ENCODE measurements around the gene FAR2.

The FAR2 gene

DNA sequence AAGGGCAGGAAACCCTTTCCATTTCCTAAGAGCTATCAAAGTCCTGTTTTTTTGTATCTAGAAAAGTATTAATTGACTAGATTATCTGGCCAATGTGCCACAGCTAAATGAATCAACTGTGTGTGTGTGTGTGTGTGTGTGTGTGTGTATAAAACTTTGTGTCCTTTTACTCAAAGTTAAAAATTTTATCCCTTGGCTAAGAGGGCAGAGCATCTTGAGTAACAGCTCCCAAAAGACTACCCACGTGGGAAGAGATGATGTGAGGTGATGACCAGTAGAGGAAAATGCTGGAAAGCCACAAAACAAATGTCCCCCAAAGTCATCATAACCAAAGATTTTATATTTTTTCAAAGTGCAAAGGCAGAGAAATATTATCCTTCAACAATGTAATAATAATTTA is 90.3 kb downstream of the FAR2 start:
- H3F3A ChIP-seq (ENCODE audit: insufficient read depth, low read length) = no peaks in the 10 kb centered on the region
- H3K9ac ChIP-seq (ENCODE audit: low read length) = no peak overlapping the region
- no peak overlapping the region for H3K4me2 ChIP-seq (ENCODE audit: low read length)
- no peaks in the 10 kb centered on the region for H3K4me1 ChIP-seq (ENCODE audit: insufficient read depth, low read length, severe bottlenecking)
- no peak overlapping the region for H3K4me3 ChIP-seq (ENCODE audit: low read depth, low read length, poor library complexity, severe bottlenecking)
- no peaks in the 10 kb centered on the region for H3K27me3 ChIP-seq (ENCODE audit: insufficient read depth, low read length)
- H3K27ac ChIP-seq (ENCODE audit: low read depth, low read length, poor library complexity, severe bottlenecking) = no peak overlapping the region
- no peaks in the 10 kb centered on the region for H3K36me3 ChIP-seq (ENCODE audit: insufficient read depth, low read length)
- no peaks in the 10 kb centered on the region for H3K79me2 ChIP-seq (ENCODE audit: insufficient read depth, low read length)
- no peak overlapping the region for H2AFZ ChIP-seq (ENCODE audit: low read length)
- no peak for TF ChIP-seq EZH2 (IDR thresholded peaks at IDR 0.05; ENCODE audit: borderline replicate concordance, low read length)
- TF ChIP-seq CTCF (IDR thresholded peaks at IDR 0.05; ENCODE audit: low read length) = no peak
- no peaks in the 10 kb centered on the region for H3K9me2 ChIP-seq (ENCODE audit: low read depth, low read length)
- no peaks in the 10 kb centered on the region for H3K9me3 ChIP-seq (ENCODE audit: low read length)
- H4K20me1 ChIP-seq (ENCODE audit: insufficient read depth, low read length) = no peaks in the 10 kb centered on the region

- no peaks in the 10 kb centered on the region for H4K20me1 ChIP-seq (ENCODE audit: insufficient read depth, low read length)
- H3K4me1 ChIP-seq (ENCODE audit: insufficient read depth, low read length, severe bottlenecking) = no peaks in the 10 kb centered on the region
- TF ChIP-seq EZH2 (IDR thresholded peaks at IDR 0.05; ENCODE audit: borderline replicate concordance, low read length) = no peak
- no peak for TF ChIP-seq CTCF (IDR thresholded peaks at IDR 0.05; ENCODE audit: low read length)
- no peaks in the 10 kb centered on the region for H3F3A ChIP-seq (ENCODE audit: insufficient read depth, low read length)
- no peak overlapping the region for H3K4me3 ChIP-seq (ENCODE audit: low read depth, low read length, poor library complexity, severe bottlenecking)
- no peaks in the 10 kb centered on the region for H3K27me3 ChIP-seq (ENCODE audit: insufficient read depth, low read length)
- no peaks in the 10 kb centered on the region for H3K9me2 ChIP-seq (ENCODE audit: low read depth, low read length)
- no peaks in the 10 kb centered on the region for H3K36me3 ChIP-seq (ENCODE audit: insufficient read depth, low read length)
- no peak overlapping the region for H3K9ac ChIP-seq (ENCODE audit: low read length)
- H3K9me3 ChIP-seq (ENCODE audit: low read length) = no peaks in the 10 kb centered on the region
- H2AFZ ChIP-seq (ENCODE audit: low read length) = no peak overlapping the region
- no peak overlapping the region for H3K4me2 ChIP-seq (ENCODE audit: low read length)
- H3K79me2 ChIP-seq (ENCODE audit: insufficient read depth, low read length) = no peaks in the 10 kb centered on the region
- no peak overlapping the region for H3K27ac ChIP-seq (ENCODE audit: low read depth, low read length, poor library complexity, severe bottlenecking)
Measured at GRCh38 chr12:29240441-29240840, 91.4 kb downstream of the FAR2 start.

DNA sequence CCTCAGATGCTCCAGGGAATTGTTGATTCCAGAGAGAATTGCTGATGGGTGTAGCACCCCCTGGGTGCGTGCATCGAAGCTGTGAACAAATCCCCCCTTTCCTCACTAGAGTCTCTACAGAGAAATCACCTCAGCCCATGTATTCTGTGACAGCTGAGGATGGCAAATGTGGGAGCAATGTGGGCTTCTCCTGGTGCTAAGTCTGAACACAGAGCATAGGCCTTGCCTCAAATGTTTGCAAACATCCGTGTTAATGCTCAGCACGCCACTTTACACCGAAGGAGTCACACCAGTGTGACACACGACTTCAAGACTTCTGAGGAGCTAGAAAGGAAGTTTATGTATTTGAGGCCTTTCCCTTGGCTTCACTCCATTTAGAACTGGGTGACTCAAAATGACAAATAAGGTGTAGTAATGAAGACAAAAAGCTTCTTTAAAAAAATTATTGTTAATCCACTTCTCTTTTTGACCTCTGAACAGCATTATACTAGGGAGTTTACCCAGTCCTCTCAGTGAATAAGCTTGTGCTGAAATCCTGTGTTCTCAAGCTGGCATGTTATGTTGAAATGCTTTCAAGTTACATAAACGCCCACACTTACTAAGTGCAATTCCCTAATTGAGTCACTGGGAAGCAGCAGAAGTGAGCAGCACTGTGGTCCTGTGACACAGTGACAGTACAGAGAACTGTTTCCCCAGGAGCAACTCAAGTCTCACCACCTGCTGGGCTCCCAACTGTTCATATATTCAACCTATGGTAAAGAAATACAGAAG is 92.9 kb downstream of the FAR2 start:
- Histone ChIP-seq H3K9ac (ENCODE audit: low read length) (no peak overlapping the region), H3K79me2 (ENCODE audit: insufficient read depth, low read length) (no peaks in the 10 kb centered on the region), H3K9me2 (ENCODE audit: low read depth, low read length) (no peaks in the 10 kb centered on the region), H3K4me2 (ENCODE audit: low read length) (no peak overlapping the region), H3K4me1 (ENCODE audit: insufficient read depth, low read length, severe bottlenecking) (no peaks in the 10 kb centered on the region), H3K4me3 (ENCODE audit: low read depth, low read length, poor library complexity, severe bottlenecking) (no peak overlapping the region), H4K20me1 (ENCODE audit: insufficient read depth, low read length) (no peaks in the 10 kb centered on the region), H2AFZ (ENCODE audit: low read length) (no peak overlapping the region), H3F3A (ENCODE audit: insufficient read depth, low read length) (no peaks in the 10 kb centered on the region), H3K27me3 (ENCODE audit: insufficient read depth, low read length) (no peaks in the 10 kb centered on the region), H3K9me3 (ENCODE audit: low read length) (no peaks in the 10 kb centered on the region), H3K27ac (ENCODE audit: low read depth, low read length, poor library complexity, severe bottlenecking) (no peak overlapping the region), H3K36me3 (ENCODE audit: insufficient read depth, low read length) (no peaks in the 10 kb centered on the region)
- TF ChIP-seq CTCF (IDR thresholded peaks at IDR 0.05; ENCODE audit: low read length) (no peak), EZH2 (IDR thresholded peaks at IDR 0.05; ENCODE audit: borderline replicate concordance, low read length) (no peak)
